GM19240 (cell line): Measurements from ENCODE around the gene RRP8.

ENCODE experiments used
- DNase-seq: peaks from one replicate; pipeline ENCODE4 v3.0.0; 2011; ENCODE audit warnings: low spot score; ENCODE audit not compliant: insufficient read length

The RRP8 gene

GRCh38 chr11:6568191-6568918, 35.1 kb downstream of the RRP8 start:
- DNase-seq: no peak

DNA sequence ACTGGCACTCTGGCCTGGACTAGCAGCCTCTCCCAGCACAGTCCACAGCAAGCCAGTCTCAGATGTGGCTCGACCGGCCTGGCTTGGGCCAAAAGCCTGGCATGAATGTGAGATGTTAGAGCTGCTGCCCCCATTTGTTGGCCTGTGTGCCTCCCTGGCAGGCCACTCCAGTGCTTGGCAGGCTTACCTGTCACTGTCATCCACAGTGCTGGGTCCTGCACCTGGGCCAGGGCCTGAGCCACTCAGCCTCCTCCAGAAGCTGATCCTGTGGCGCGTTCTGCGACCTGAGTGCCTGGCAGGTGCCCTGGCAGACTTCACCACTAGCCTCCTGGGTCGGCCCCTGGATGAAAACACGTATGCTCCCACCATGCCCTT, 36.1 kb downstream of the RRP8 start:
- no peak for DNase-seq

DNA sequence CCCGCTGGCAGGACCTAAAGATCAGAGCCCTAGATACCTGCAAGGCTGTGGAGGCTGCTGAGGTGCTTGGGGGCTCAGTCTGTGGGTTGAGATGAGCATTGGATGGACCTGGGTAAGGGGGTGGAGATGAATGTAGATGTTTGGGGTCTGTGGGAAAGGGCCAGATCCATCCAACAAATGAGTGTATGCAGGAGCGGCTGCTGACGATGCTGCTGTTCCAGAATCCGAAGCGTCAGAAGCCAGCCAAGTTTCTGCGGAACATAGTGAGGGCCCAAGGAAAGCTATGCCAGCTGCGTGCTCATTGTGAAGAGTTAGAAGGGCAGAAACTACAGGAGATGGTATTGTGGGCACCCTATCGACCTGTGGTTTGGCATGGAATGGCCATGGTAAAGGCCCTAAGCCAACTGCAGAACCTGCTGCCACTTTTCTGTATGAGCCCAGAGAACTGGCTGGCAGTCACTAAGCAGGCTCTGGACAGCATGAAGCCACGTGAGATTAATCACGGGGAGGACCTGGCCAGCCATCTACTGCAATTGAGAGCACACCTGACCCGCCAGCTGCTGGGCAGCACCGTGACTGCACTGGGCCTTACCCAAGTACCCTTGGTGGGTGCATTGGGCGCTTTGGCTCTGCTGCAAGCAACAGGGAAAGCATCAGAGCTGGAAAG, 36.6 kb downstream of the RRP8 start:
- DNase-seq: no peak

- no peak for DNase-seq
Observed at GRCh38 chr11:6565988-6566703, 37.3 kb downstream of the RRP8 start.

- DNase-seq: no peak
Observed at GRCh38 chr11:6565325-6565724, 38.1 kb downstream of the RRP8 start.

GRCh38 chr11:6563667-6564066, 39.7 kb downstream of the RRP8 start:
- DNase-seq: no peak

DNA sequence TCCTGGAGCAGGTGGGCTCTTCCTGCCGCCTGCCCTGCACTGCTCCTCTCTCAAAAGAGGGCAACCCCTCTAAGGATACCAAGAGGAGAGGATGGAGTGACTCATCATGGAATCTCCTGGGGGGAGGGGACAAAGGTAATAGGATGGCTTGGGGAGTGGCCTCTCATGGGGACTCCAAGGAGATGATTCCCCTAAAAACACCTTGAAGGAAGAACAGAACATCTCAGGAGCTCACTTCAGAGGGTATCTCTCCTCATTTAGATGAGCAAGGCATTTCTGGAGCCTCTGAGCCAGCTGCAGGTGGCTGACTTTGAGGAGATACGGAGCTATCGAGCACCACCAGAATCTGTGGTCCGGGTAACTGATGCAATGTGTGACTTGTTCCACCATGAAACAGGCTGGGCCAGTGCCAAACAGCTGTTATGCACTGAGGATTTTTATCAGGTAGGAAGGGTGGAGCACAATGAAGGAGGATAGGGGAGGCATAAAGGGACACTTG, 40.2 kb downstream of the RRP8 start:
- DNase-seq: no peak

GRCh38 chr11:6561288-6561687, 42.1 kb downstream of the RRP8 start:
- no peak for DNase-seq

DNA sequence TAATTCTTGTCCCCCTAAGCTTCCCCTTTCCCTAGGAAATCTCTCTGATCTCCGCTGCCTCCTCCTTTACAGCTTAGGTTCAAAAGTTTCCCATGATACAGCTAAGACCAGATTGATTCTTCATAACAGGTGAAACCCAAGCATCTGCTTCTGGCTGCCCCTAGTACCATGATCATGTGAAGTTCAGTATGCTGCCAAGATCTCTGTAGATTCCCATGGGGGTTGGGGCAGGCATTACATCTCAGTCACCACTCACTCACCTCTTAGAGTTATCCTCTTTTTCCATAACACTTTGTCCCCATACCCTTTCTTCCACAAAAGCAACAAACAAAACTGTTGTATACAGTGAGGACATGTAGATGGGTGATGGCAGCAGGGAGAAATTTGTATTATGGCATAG, 44.0 kb downstream of the RRP8 start:
- no peak for DNase-seq

- DNase-seq: no peak
Observed at GRCh38 chr11:6557761-6558674, 45.4 kb downstream of the RRP8 start.

DNA sequence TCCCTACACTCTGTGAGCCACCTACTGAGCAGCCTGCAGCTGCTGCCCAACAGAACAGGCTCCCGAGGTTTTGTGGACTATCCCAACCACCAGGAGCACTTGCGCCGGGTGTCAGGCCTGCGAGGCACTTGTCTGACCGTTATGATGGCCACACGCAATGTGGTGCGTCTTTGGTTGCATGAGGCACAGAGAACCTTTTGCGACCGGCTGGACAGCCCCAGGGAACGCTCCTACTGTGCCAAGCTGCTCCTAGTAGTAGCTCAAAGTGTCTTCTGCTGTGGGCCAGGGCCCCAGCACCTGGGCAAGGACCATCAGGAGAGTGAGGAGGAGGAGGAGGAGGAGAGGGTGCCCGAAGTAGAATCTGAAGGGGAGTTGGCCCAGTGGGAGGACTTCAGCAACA, 46.4 kb downstream of the RRP8 start:
- DNase-seq: no peak

- DNase-seq: no peak
Observed at GRCh38 chr11:6556139-6556949, 47.1 kb downstream of the RRP8 start.

DNA sequence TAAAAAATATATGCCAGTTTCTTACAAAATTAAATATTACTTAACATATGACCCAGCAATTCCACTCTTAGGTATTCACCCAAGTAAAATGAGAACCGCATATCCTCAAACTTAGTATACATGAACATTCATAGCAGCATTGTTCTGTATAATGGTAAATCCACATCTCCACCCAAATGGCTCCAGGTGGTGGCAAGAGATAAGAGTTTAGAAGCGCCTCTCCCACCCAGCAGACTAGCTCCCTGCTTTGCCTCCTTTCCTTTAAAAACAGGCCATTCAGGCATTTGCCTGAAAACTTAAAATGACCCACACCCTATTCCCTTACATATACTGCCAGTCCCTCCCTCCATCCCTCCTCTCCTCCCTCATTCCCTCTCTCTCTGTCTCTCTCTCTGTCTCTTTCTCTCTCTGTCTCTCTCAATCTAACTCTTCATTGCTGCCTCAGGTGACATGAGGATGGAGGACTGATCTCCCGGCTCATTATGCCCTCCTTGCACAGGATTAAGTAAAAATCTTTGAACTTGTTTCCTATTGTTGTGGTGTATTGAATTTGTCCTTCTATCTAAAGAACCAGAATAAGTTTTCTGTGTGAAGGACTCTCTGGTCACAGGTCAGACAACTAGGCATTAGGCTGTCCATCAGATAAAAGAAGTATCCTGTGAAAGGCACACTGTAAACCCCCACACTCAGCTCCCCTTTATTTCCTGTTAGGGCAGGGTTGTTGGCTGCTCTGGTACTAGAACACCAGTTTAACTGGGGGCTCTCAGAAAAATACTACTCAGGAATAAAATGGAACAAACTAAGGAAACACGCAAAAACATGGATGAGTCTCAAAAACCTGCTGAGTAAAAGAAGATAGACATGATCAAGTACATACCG, 48.3 kb downstream of the RRP8 start:
- DNase-seq: no peak

- DNase-seq: no peak
Observed at GRCh38 chr11:6553634-6554033, 49.8 kb downstream of the RRP8 start.

GRCh38 chr11:6548641-6549040, 54.8 kb downstream of the RRP8 start:
- DNase-seq: no peak

- no peak for DNase-seq
Observed at GRCh38 chr11:6548121-6548520, 55.3 kb downstream of the RRP8 start.

- no peak for DNase-seq
Observed at GRCh38 chr11:6547177-6547576, 56.2 kb downstream of the RRP8 start.

DNA sequence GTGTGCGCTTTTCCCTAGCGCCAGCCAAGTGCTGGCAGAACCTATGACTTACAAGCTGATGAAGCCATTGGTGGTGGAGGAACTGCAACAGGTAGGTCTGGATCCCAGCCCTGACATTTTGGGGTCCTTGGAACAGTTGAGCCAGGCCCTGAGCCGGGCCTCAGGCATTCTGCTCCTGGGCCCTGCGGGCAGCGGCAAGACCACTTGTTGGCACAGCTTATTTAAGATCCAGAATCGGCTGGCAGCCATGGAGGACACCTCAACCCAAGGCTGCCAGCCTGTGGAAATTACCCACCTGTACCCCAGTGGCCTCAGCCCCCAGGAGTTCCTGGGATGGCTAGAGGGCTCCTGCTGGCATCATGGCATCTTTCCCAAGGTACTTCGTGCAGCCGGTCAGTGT, 56.7 kb downstream of the RRP8 start:
- no peak for DNase-seq

DNA sequence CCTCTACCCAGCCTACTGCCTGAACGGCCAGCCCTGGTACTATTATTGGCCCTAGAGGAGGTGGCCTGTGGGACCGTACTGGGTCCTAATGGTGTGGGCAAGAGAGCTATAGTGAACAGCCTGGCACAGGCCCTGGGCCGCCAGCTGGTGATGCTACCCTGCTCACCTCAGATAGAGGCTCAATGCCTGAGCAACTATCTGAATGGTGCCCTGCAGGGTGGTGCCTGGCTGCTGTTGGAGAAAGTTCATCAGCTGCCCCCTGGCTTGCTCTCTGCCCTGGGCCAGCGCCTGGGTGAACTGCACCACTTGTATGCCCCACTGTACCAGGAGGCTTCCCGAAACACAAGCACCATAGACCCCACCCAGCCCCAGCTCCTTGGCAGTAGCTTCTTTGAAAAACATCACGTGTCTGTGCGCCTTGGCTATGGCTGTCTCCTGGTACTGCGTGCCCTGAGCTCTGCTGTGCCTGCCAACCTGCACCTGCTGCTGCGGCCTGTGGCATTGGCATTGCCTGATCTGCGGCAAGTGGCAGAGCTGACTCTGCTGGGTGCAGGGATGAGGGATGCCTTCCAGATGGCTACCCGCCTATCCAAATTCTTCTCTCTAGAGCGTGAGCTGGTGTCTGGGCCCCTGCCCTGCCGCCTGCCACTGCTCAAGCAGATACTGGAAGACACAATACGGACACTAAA, 57.4 kb downstream of the RRP8 start:
- DNase-seq: no peak
